WTC11 (cell line): ENCODE results near the gene TNFAIP8L1. TPM values are rescaled to one million over a fixed set of nuclear protein-coding genes. Genes with fewer than 3 reads are reported as not detected.

Experiments
- ATAC-seq: fragments of 200-7000 bp; cut with Tn5 transposase; 2 replicates; pipeline ENCODE4 v1.10.0; 2021; ENCODE audit warnings: mild to moderate bottlenecking, moderate library complexity
- CTCF ChIA-PET: fragments of 300-600 bp; sonication (Branson Sonifier 250); formaldehyde crosslinking; loops from one replicate; lab custom pipeline; 2021; ENCODE audit warnings: antibody characterized with exemption; lab: Charles Lee
- POLR2A ChIA-PET: fragments of 350-600 bp; sonication (Branson Sonifier 250); formaldehyde crosslinking; loops from one replicate; lab custom pipeline; 2021; ENCODE audit warnings: antibody characterized with exemption; lab: Charles Lee
- DNase-seq: peaks from one replicate; pipeline ENCODE4 v3.0.0; 2021; ENCODE audit warnings: low spot score
- H3K27ac Mint-ChIP-seq: 2 replicates; pipeline ENCODE4 v1.8.0; 2021; ENCODE audit warnings: mixed read lengths
- H3K27me3 Mint-ChIP-seq: 2 replicates; pipeline ENCODE4 v1.8.0; 2021; ENCODE audit warnings: low read depth, mild to moderate bottlenecking, moderate library complexity, mixed read lengths
- H3K36me3 Mint-ChIP-seq: 2 replicates; pipeline ENCODE4 v1.8.0; 2021; ENCODE audit warnings: mixed read lengths
- H3K4me1 Mint-ChIP-seq: 2 replicates; pipeline ENCODE4 v1.8.0; 2022; ENCODE audit warnings: mixed read lengths
- H3K4me3 Mint-ChIP-seq: 2 replicates; pipeline ENCODE4 v1.8.0; 2021; ENCODE audit warnings: mild to moderate bottlenecking, moderate library complexity, mixed read lengths
- H3K9me3 Mint-ChIP-seq: 2 replicates; pipeline ENCODE4 v1.8.0; 2021; ENCODE audit warnings: mixed read lengths
- EMX1 ChIP-seq: fragments of 250-450 bp; sonication (Bioruptor Pico); IDR thresholded peaks from 2 replicates; pipeline ENCODE4 v1.8.0; 2021; ENCODE audit warnings: mild to moderate bottlenecking
- GABPB1 ChIP-seq: sonication (generic); formaldehyde crosslinking; IDR thresholded peaks from 2 replicates; pipeline ENCODE4 v1.8.1; 2023; ENCODE audit warnings: mild to moderate bottlenecking, missing genetic modification reagents
- IRF2 ChIP-seq: sonication (generic); formaldehyde crosslinking; IDR thresholded peaks from 2 replicates; pipeline ENCODE4 v1.8.0; 2022; ENCODE audit warnings: low read depth, missing genetic modification reagents, borderline replicate concordance
- NR2C2 ChIP-seq: sonication (generic); formaldehyde crosslinking; IDR thresholded peaks from 2 replicates; pipeline ENCODE4 v1.8.0; 2022; ENCODE audit warnings: mild to moderate bottlenecking, missing genetic modification reagents
- SMAD4 ChIP-seq: sonication (generic); formaldehyde crosslinking; IDR thresholded peaks from 2 replicates; pipeline ENCODE4 v1.8.0; 2022; ENCODE audit warnings: mild to moderate bottlenecking, missing genetic modification reagents
- ZNF263 ChIP-seq: sonication (generic); formaldehyde crosslinking; IDR thresholded peaks from 2 replicates; pipeline ENCODE4 v1.8.1; 2022; ENCODE audit warnings: low read depth, mild to moderate bottlenecking, moderate library complexity, missing genetic modification reagents
- ZNF423 ChIP-seq: fragments of 250-450 bp; sonication (Bioruptor Pico); IDR thresholded peaks from 2 replicates; pipeline ENCODE4 v2.1.2; 2022; ENCODE audit warnings: mild to moderate bottlenecking, moderate library complexity
- total RNA-seq: library from RNA; stranded (reverse); gene quantifications from 3 replicates; pipeline ENCODE4 v1.2.3, GENCODE V29; 2021
- TF ChIP-seq, protein P1 (sequence below): sonication (generic); formaldehyde crosslinking; conservative IDR thresholded peaks from 2 replicates; pipeline ENCODE4 v1.8.1; 2022; ENCODE audit warnings: mild to moderate bottlenecking, missing genetic modification reagents
- TF ChIP-seq, protein P2 (sequence below): sonication (generic); formaldehyde crosslinking; IDR thresholded peaks from 2 replicates; pipeline ENCODE4 v1.8.1; 2023; ENCODE audit warnings: mild to moderate bottlenecking, missing genetic modification reagents
- TF ChIP-seq, protein P3 (sequence below): sonication (generic); formaldehyde crosslinking; IDR thresholded peaks from 2 replicates; pipeline ENCODE4 v1.8.1; 2022; ENCODE audit warnings: low read depth, mild to moderate bottlenecking, moderate library complexity, missing genetic modification reagents, borderline replicate concordance
- TF ChIP-seq, protein P4 (sequence below): sonication (generic); formaldehyde crosslinking; IDR thresholded peaks from 2 replicates; pipeline ENCODE4 v1.8.1; 2023; ENCODE audit warnings: mild to moderate bottlenecking, moderate library complexity, missing genetic modification reagents
- TF ChIP-seq, protein P5 (sequence below): sonication (generic); formaldehyde crosslinking; IDR thresholded peaks from 2 replicates; pipeline ENCODE4 v1.8.0; 2023; ENCODE audit warnings: missing genetic modification reagents, mild to moderate bottlenecking, borderline replicate concordance

TNFAIP8L1 gene
- total RNA-seq, 1 experiment from 2014 or later: 8.7 TPM

DNA sequence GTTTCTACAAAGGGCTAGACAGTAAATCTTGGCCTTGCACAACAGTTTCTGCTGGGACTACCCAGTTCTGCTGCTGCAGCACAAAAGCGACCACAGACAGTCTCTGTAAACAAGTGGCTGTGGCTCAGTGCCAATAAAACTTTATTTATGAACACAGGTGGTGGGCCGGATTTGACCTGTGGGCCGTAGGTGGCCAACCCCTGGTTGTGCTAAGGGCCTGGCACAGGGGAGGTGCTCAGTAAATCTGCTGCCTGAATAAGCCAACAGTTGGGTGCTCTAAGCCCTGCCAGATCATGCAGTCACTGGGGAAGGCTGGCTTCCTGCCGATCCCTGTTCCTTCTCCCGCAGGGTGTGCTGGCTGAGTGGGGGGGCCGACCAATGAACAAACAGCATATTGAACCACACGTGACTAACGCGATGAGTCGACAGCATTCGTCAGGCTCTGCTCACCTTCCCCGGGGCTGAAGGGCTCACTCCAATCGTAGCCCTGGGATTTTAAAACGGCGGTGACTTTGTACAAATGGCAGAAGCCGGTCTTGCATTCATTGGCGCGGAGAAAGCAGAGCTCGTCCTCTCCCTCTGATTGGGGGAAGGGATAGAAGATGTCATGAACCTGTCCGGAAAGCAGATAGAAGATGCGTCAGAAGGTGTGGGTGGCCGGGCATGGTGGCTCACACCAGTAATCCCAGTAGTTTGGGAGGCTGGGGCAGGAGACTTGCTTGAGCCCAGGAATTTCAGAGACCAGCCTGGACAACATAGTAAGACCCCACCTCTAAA, 55.1 kb downstream of the TNFAIP8L1 start:
- TF ChIP-seq NR2C2 (CRISPR knock-in tag) (no peak), GABPB1 (CRISPR knock-in tag) (no peak), EMX1 (CRISPR knock-in tag) (no peak), IRF2 (CRISPR knock-in tag) (no peak), ZNF423 (CRISPR knock-in tag) (no peak), ZNF263 (CRISPR knock-in tag) (no peak)
- TF ChIP-seq, protein P1, sequence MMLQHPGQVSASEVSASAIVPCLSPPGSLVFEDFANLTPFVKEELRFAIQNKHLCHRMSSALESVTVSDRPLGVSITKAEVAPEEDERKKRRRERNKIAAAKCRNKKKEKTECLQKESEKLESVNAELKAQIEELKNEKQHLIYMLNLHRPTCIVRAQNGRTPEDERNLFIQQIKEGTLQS (CRISPR knock-in tag): no peak
- TF ChIP-seq, protein P2, sequence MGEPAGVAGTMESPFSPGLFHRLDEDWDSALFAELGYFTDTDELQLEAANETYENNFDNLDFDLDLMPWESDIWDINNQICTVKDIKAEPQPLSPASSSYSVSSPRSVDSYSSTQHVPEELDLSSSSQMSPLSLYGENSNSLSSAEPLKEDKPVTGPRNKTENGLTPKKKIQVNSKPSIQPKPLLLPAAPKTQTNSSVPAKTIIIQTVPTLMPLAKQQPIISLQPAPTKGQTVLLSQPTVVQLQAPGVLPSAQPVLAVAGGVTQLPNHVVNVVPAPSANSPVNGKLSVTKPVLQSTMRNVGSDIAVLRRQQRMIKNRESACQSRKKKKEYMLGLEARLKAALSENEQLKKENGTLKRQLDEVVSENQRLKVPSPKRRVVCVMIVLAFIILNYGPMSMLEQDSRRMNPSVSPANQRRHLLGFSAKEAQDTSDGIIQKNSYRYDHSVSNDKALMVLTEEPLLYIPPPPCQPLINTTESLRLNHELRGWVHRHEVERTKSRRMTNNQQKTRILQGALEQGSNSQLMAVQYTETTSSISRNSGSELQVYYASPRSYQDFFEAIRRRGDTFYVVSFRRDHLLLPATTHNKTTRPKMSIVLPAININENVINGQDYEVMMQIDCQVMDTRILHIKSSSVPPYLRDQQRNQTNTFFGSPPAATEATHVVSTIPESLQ (CRISPR knock-in tag): no peak
- TF ChIP-seq, protein P3, sequence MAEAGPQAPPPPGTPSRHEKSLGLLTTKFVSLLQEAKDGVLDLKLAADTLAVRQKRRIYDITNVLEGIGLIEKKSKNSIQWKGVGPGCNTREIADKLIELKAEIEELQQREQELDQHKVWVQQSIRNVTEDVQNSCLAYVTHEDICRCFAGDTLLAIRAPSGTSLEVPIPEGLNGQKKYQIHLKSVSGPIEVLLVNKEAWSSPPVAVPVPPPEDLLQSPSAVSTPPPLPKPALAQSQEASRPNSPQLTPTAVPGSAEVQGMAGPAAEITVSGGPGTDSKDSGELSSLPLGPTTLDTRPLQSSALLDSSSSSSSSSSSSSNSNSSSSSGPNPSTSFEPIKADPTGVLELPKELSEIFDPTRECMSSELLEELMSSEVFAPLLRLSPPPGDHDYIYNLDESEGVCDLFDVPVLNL (CRISPR knock-in tag): no peak
- TF ChIP-seq, protein P4, sequence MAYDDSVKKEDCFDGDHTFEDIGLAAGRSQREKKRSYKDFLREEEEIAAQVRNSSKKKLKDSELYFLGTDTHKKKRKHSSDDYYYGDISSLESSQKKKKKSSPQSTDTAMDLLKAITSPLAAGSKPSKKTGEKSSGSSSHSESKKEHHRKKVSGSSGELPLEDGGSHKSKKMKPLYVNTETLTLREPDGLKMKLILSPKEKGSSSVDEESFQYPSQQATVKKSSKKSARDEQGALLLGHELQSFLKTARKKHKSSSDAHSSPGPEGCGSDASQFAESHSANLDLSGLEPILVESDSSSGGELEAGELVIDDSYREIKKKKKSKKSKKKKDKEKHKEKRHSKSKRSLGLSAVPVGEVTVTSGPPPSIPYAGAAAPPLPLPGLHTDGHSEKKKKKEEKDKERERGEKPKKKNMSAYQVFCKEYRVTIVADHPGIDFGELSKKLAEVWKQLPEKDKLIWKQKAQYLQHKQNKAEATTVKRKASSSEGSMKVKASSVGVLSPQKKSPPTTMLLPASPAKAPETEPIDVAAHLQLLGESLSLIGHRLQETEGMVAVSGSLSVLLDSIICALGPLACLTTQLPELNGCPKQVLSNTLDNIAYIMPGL (CRISPR knock-in tag): no peak
- TF ChIP-seq, protein P5, sequence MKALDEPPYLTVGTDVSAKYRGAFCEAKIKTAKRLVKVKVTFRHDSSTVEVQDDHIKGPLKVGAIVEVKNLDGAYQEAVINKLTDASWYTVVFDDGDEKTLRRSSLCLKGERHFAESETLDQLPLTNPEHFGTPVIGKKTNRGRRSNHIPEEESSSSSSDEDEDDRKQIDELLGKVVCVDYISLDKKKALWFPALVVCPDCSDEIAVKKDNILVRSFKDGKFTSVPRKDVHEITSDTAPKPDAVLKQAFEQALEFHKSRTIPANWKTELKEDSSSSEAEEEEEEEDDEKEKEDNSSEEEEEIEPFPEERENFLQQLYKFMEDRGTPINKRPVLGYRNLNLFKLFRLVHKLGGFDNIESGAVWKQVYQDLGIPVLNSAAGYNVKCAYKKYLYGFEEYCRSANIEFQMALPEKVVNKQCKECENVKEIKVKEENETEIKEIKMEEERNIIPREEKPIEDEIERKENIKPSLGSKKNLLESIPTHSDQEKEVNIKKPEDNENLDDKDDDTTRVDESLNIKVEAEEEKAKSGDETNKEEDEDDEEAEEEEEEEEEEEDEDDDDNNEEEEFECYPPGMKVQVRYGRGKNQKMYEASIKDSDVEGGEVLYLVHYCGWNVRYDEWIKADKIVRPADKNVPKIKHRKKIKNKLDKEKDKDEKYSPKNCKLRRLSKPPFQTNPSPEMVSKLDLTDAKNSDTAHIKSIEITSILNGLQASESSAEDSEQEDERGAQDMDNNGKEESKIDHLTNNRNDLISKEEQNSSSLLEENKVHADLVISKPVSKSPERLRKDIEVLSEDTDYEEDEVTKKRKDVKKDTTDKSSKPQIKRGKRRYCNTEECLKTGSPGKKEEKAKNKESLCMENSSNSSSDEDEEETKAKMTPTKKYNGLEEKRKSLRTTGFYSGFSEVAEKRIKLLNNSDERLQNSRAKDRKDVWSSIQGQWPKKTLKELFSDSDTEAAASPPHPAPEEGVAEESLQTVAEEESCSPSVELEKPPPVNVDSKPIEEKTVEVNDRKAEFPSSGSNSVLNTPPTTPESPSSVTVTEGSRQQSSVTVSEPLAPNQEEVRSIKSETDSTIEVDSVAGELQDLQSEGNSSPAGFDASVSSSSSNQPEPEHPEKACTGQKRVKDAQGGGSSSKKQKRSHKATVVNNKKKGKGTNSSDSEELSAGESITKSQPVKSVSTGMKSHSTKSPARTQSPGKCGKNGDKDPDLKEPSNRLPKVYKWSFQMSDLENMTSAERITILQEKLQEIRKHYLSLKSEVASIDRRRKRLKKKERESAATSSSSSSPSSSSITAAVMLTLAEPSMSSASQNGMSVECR (CRISPR knock-in tag): no peak
- no peaks in the 10 kb centered on the region for H3K9me3 Mint-ChIP-seq
- no peak for DNase-seq
- ChIA-PET POLR2A (no interaction called here), CTCF (no interaction called here)
- no peaks in the 10 kb centered on the region for H3K4me1 Mint-ChIP-seq
- ATAC-seq: no peak
- peaks cover 40% of the 10 kb centered on the region for H3K36me3 Mint-ChIP-seq
- H3K27me3 Mint-ChIP-seq: no peaks in the 10 kb centered on the region
- H3K4me3 Mint-ChIP-seq: no peak overlapping the region
- H3K27ac Mint-ChIP-seq: no peak overlapping the region

DNA sequence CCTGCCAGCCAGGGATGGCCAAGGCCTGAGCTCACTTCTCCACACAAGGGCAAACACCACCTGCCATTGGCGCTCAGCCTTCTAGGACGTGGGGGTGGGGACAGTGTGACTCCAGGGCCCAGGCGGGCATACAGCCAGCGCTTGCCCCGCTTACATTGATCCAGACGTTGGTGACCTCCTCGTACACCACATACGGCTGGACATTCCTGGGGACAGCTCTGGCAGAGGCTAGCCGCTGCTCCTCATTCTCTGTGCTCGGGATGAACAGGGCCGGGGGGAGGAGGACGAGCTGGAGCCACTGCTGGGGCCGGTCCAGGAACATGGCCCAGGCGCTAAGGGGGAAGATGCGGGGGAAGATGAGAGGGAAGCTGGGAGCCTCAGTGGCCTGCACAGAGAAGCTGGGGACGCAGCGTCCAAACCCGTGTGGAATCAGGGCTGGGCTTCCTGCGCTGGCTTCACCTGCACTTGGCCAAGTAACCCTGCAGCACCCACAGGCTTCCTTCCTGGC, 56.0 kb downstream of the TNFAIP8L1 start:
- H3K4me1 Mint-ChIP-seq: no peaks in the 10 kb centered on the region

More for the DNA sequence above, 56.0 kb downstream of the TNFAIP8L1 start:
- Mint-ChIP-seq H3K4me3 (no peak overlapping the region), H3K9me3 (no peaks in the 10 kb centered on the region), H3K27ac (no peak overlapping the region), H3K36me3 (peaks cover 37% of the 10 kb centered on the region), H3K27me3 (no peaks in the 10 kb centered on the region)
- TF ChIP-seq NR2C2 (CRISPR knock-in tag): no peak
- TF ChIP-seq SMAD4 (CRISPR knock-in tag): no peak
- POLR2A ChIA-PET: interaction anchor here (0.6 kb wide), 1 partner anchor 55 kb away, joined by 9 read pairs; no protein-coding TSS in a partner anchor
- CTCF ChIA-PET: interaction anchor here (1.4 kb wide), 1 partner anchor 115 kb away, joined by 3 read pairs; no protein-coding TSS in a partner anchor
- DNase-seq (no peak), ATAC-seq (no peak)
